Motor neuron (in vitro differentiated cells): Measurements from ENCODE around the gene ABCG8. TPM values are rescaled to one million over a fixed set of nuclear protein-coding genes. Genes with fewer than 3 reads are reported as not detected.
A peak's percentile ranks its signal among the peaks of the same experiment; 100 is the strongest.

Experiments
- ATAC-seq, 8 experiments: fragments of 200-7000 bp; cut with Tn5 transposase; replicated peaks in 6 of 8; 2 replicates each; pipeline ENCODE4 v1.8.0; 2021; ENCODE audit warnings: mild to moderate bottlenecking in 8 of 8, moderate library complexity in 8 of 8
- H3K27ac ChIP-seq, 2 donors: fragments of 250-450 bp; sonication (Bioruptor Pico); 2 replicates each; pipeline ENCODE4 v1.9.0; 2021; ENCODE audit warnings: antibody characterized with exemption in 2 of 2, mild to moderate bottlenecking in 2 of 2, moderate library complexity in 1 of 2
- H3K4me1 ChIP-seq, 2 donors: fragments of 250-450 bp; sonication (Bioruptor Pico); replicated peaks in 1 of 2; 2 replicates each; pipeline ENCODE4 v1.6.1; 2021; ENCODE audit warnings: antibody characterized with exemption in 2 of 2, mild to moderate bottlenecking in 2 of 2, moderate library complexity in 1 of 2
- H3K4me3 ChIP-seq, 5 donors: fragments of 250-450 bp; sonication (Bioruptor Pico); 2 replicates each; pipeline ENCODE4 v1.9.0; 2021; ENCODE audit warnings: antibody characterized with exemption in 5 of 5, mild to moderate bottlenecking in 5 of 5, moderate library complexity in 4 of 5
- WGBS, 10 experiments: fragments of 450-650 bp; shearing (Covaris generic); methylation state at CpG; one replicate each; pipeline ENCODE4 v1.0.0; 2022; 5-methylcytosine and 5-hydroxymethylcytosine counted together
- in situ Hi-C, 9 experiments: fragments of 400-800 bp; cut with MboI; loops; one replicate each; pipeline ENCODE4 v1.15.0; 2021; ENCODE audit warnings: low sequenced_read_pairs in 9 of 9, low pct_unique_long_range_greater_than_20kb in 2 of 9; ENCODE audit not compliant: unreplicated experiment in 9 of 9
- total RNA-seq, 8 experiments: library from RNA; unstranded; fragments of 300-600 nt; gene quantifications; 2 replicates each; pipeline versions ENCODE4 v1.2.3 to v1.2.4, GENCODE V29; 2022

Gene ABCG8
- total RNA-seq = under 1 TPM; 0.11 to 0.94 (median 0.19) TPM

DNA sequence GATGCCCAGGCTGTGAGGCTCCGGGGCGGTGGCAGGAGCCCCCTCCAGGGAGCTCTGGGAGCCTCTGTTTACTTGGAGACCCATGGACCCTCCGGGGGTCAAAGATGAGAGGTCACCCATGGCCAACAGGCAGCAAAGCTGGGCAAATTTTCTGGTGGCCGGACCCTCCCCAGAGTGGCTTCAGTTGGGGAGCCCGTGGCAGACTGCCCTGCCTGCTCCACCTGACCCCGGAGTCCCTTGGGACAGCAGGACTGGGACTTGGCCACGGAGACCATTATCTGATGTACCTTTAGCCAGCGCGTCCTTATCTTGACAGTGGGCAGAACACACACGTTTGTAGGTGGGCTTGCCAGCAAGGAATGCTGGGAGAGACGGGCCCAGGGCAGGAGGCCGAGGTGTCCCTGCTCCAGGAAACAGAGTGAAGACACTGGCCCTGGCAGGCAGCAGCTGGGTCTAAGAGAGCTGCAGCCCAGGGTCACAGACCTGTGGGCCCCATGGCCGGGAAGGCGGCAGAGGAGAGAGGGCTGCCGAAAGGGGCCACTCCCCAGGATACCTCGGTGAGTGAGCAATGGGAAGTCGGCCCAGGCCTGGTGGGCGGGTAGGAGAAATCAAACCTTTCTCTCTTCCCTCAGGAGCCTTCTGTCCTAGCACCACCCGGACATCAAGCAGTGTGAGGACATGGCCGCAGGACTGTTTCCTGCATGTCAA is at the start of gene ABCG8, which contains the start of gene ABCG5:
TSS of gene ABCG8 (plus strand) at position 412 of the 708 bp plus-strand sequence. CDS start at position 495, 83 bp downstream.
TSS of gene ABCG5 (minus strand) at position 280 of the 708 bp plus-strand sequence. CDS start at position 120, 160 bp downstream.
- no peak within 1 kb of the TSS for H3K27ac ChIP-seq
- H3K4me3 ChIP-seq = no peak within 1 kb of the TSS
- no peak for ATAC-seq
- in situ Hi-C loops = no loop called here
- WGBS, 10 experiments = 75 to 100% (median 85%) methylated on average over 1 to 6 of the region's 20 CpGs; no CpG with 5 or more reads in 2 of the 10 experiments
- H3K4me1 ChIP-seq = no peaks in the 10 kb centered on the region

GRCh38 chr2:43790147-43790546 is 48.6 kb upstream of the ABCG8 start:
- Histone ChIP-seq H3K4me1 (no peaks in the 10 kb centered on the region), H3K4me3 (no peak overlapping the region), H3K27ac (no peak overlapping the region)
- in situ Hi-C loops = no loop called here
- WGBS, 10 experiments = 7 to 97% (median 88%) methylated on average over 3 to 5 of the region's 5 CpGs
- ATAC-seq = no peak

DNA sequence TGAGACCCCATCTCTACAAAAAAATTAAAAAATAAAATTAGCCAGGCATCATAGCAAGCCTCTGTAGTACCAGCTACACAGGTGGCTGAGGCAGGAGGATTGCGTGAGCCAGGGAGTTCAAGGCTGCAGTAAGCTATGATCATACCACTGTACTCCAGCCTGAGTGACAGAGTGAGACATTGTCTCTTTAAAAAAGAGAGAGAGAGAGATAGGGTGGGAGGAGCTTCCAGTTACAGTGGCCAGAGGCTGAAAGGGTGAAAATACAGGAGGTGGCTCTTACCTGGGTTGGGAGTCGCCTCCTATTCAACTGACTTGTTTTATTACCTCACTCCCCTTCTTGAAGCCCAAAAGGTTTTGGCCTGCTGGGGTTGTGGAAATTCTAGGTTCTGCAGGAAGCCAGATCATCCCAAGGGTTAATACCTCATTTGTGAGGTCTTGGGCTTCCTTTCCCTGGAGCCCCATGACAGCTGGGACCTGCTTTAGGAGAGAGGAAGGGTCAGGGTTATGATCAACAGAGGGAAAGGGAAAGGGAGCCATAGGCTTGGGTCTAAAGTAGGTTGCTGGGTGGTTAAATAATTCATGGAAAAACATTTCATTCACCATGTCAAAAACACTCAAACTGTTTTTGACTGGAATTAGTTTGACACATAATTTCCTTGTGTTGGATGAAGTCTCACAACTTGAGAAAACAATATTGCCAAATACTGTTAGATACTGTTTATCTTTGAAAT is 47.6 kb upstream of the ABCG8 start:
- 93 to 100% (median 100%) methylated on average over 1 to 2 of the region's 2 CpGs; no CpG with 5 or more reads in 6 of the 10 experiments for WGBS, 10 experiments
- Histone ChIP-seq H3K27ac (no peak overlapping the region), H3K4me3 (no peak overlapping the region), H3K4me1 (no peaks in the 10 kb centered on the region)
- in situ Hi-C loops = no loop called here
- no peak for ATAC-seq

DNA sequence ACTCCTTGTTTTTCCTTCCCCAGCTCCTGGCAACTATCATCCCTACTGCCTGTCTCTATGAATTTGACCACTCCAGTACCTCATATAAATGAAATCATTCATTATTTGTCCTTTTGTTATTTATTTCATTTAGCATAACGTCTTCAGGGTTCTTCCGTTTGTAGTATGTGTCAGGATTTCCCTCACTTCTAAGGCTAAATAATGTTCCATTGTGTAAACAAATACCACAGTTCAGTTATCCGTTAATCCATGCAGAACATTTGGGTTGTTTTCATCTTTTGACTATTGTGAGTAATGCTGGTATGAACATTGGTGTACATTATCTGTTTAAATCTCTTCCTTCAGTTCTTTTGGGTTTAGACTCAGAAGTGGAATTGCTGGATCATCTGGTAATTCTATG is 46.1 kb upstream of the ABCG8 start:
- no peaks in the 10 kb centered on the region for H3K4me1 ChIP-seq
- in situ Hi-C loops = no loop called here
- WGBS, 10 experiments = 73 to 100% (median 96%) methylated on average over 1 to 3 of the region's 3 CpGs; no CpG with 5 or more reads in 1 of the 10 experiments
- no peak overlapping the region for H3K4me3 ChIP-seq
- no peak overlapping the region for H3K27ac ChIP-seq
- no peak for ATAC-seq

- WGBS, 10 experiments = 78 to 100% (median 96%) methylated on average over 1 to 9 of the region's 9 CpGs; no CpG with 5 or more reads in 1 of the 10 experiments
- no peak overlapping the region for H3K4me3 ChIP-seq
- H3K4me1 ChIP-seq = no peaks in the 10 kb centered on the region
- no peak for ATAC-seq
- no peak overlapping the region for H3K27ac ChIP-seq
- in situ Hi-C loops = no loop called here
These were observed 43.8 kb upstream of the ABCG8 start for GRCh38 chr2:43794956-43795355.

DNA sequence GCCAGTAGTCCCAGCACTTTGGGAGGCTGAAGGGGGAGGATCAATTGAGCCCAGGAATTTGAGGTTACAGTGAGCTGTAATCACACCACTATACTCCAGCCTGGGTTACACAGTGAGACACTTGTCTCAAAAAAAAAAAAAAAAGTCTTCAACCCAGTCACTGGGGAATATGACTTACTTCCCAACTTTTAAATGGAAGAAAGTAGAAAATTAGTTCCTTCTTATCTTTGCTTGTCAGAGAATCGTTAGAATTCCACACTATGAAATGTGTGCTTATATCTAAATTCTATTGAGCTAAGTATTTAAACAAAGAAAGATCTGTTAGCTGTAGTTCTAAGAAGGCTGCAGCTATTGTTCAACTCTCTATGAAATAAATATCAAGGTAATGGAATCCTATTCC is 42.6 kb upstream of the ABCG8 start:
- Histone ChIP-seq H3K4me3 (no peak overlapping the region), H3K4me1 (no peaks in the 10 kb centered on the region), H3K27ac (no peak overlapping the region)
- ATAC-seq = no peak
- WGBS, 10 experiments = 43 to 100% (median 83%) methylated on average over 1 of the region's 1 CpG; no CpG with 5 or more reads in 1 of the 10 experiments
- in situ Hi-C loops = no loop called here

DNA sequence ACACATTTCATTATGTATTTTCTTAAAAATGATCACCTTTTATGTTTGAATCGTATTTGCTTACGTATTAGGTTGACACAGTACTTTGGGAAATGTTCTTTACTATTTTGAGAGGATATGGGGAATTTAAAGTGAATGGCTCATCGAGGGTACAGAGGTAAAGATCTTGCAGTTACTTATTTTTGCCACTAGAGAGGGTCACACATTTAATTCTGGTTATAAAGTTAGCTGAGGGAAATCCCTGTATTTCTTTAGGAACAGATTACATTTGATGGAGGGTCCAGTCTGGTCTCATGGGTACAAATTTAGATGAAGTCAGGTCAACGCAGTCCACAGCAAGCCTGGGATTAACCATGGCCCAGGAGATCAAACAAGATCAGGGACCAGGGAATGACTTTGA is 40.5 kb upstream of the ABCG8 start:
- H3K27ac ChIP-seq = no peak overlapping the region
- peak in 1 of 8 experiments; percentile 40 for ATAC-seq
- in situ Hi-C loops = no loop called here
- 20 to 86% (median 71%) methylated on average over 1 to 4 of the region's 4 CpGs; no CpG with 5 or more reads in 2 of the 10 experiments for WGBS, 10 experiments
- no peaks in the 10 kb centered on the region for H3K4me1 ChIP-seq
- H3K4me3 ChIP-seq = no peak overlapping the region

GRCh38 chr2:43800894-43801293 is 37.9 kb upstream of the ABCG8 start:
- Histone ChIP-seq H3K4me1 (no peaks in the 10 kb centered on the region), H3K27ac (no peak overlapping the region), H3K4me3 (no peak overlapping the region)
- no peak for ATAC-seq
- in situ Hi-C loops = no loop called here

DNA sequence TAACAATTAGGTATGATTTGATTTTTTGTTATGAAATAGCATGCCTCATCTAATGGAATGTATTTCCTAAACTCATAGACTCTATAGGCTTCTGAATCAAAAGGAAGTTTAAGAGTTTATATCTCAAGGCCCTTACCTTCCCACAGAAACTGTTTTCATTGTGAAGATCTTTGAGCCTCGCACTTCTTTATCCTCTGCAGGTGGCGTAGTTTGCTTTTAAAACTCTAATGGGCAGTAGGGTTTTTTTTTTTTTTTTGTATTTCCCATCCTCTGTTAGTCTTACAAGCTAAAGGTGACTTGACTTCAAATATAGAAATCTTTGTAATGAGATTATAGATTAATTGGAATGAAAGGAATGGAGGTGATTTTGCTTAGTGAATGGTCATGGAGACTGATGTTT is 36.6 kb upstream of the ABCG8 start:
- in situ Hi-C loops = no loop called here
- H3K4me3 ChIP-seq = no peak overlapping the region
- no peak for ATAC-seq
- 80 to 100% (median 100%) methylated on average over 2 of the region's 2 CpGs; no CpG with 5 or more reads in 1 of the 10 experiments for WGBS, 10 experiments
- H3K4me1 ChIP-seq = no peaks in the 10 kb centered on the region
- H3K27ac ChIP-seq = no peak overlapping the region

GRCh38 chr2:43803113-43803512 is 35.7 kb upstream of the ABCG8 start:
- WGBS, 10 experiments = 50 to 100% (median 96%) methylated on average over 1 of the region's 1 CpG; no CpG with 5 or more reads in 4 of the 10 experiments
- Histone ChIP-seq H3K4me3 (no peak overlapping the region), H3K27ac (no peak overlapping the region), H3K4me1 (no peaks in the 10 kb centered on the region)
- in situ Hi-C loops = no loop called here
- ATAC-seq = no peak

DNA sequence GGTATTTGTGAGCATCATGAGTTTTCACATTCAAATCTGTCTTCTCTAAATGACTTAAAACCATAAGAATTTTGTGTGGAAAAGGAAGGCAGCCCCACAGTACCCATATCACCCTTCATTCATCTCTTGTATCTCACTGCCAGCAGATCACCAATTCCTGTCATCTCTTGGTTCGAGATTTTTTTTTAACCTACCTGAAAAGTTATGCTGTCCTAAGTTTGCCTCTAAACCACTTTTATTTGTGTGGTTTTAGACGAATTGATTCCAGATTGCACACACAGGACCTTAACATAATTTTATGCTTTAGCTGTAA is 32.1 kb upstream of the ABCG8 start:
- no peak for ATAC-seq
- WGBS, 10 experiments = 69 to 89% (median 80%) methylated on average over 1 to 2 of the region's 2 CpGs; no CpG with 5 or more reads in 2 of the 10 experiments
- in situ Hi-C loops = no loop called here
- H3K4me3 ChIP-seq = no peak overlapping the region
- H3K27ac ChIP-seq = no peak overlapping the region
- H3K4me1 ChIP-seq = peaks cover 0 to 16% of the 10 kb centered on the region in 2 donors

- H3K4me3 ChIP-seq = no peak overlapping the region
- no peak overlapping the region for H3K27ac ChIP-seq
- ATAC-seq = peak in 3 of 8 experiments; percentile 24 to 46 (median 34)
- peaks cover 0 to 16% of the 10 kb centered on the region in 2 donors for H3K4me1 ChIP-seq
- WGBS, 10 experiments = 43 to 100% (median 60%) methylated on average over 1 to 2 of the region's 2 CpGs; no CpG with 5 or more reads in 3 of the 10 experiments
- in situ Hi-C loops = no loop called here
These were observed 28.3 kb upstream of the ABCG8 start for GRCh38 chr2:43810452-43810851.

- Histone ChIP-seq H3K4me1 (peaks cover 0 to 16% of the 10 kb centered on the region in 2 donors), H3K27ac (no peak overlapping the region), H3K4me3 (no peak overlapping the region)
- ATAC-seq = no peak
- 38 to 89% (median 65%) methylated on average over 1 of the region's 1 CpG for WGBS, 10 experiments
- in situ Hi-C loops = no loop called here
These were observed 27.9 kb upstream of the ABCG8 start for GRCh38 chr2:43810888-43811287.
